Suprapubic skin (tissue), 4 donors: Measurements from ENCODE around the gene OGFOD1. TPM values are rescaled to one million over a fixed set of nuclear protein-coding genes. Genes with fewer than 3 reads are reported as not detected.

Experiments
- DNase-seq, 2 donors: peaks; one replicate each; pipeline ENCODE4 v3.0.0-alpha.2; 2019; ENCODE audit warnings: low spot score in 2 of 2
- H3K27ac ChIP-seq: fragments of 200-600 bp; sonication (generic); one replicate; pipeline ENCODE4 v1.5.1; 2019
- H3K27me3 ChIP-seq: fragments of 200-600 bp; sonication (generic); one replicate; pipeline ENCODE4 v1.5.1; 2019
- H3K36me3 ChIP-seq: fragments of 200-600 bp; sonication (generic); one replicate; pipeline ENCODE4 v1.5.1; 2019
- H3K4me1 ChIP-seq: fragments of 200-600 bp; sonication (generic); one replicate; pipeline ENCODE4 v1.5.1; 2019
- H3K4me3 ChIP-seq: fragments of 200-600 bp; sonication (generic); one replicate; pipeline ENCODE4 v1.5.1; 2019; ENCODE audit warnings: mild to moderate bottlenecking
- H3K9me3 ChIP-seq: fragments of 200-600 bp; sonication (generic); one replicate; pipeline ENCODE4 v1.5.1; 2019
- CTCF ChIP-seq, 2 donors: fragments of 200-600 bp in 1 of 2; fragments of 450-650 bp in 1 of 2; sonication (generic) in 1 of 2; IDR thresholded peaks; one replicate each; pipeline ENCODE4 v1.5.1; 2016 to 2019; ENCODE audit warnings: antibody characterized with exemption in 2 of 2, mild to moderate bottlenecking in 1 of 2, moderate library complexity in 1 of 2
- EP300 ChIP-seq: sonication (generic); formaldehyde crosslinking; IDR thresholded peaks from one replicate; pipeline ENCODE4 v1.6.1; 2017; ENCODE audit warnings: antibody characterized with exemption
- POLR2A ChIP-seq, 2 donors: fragments of 450-650 bp; IDR thresholded peaks; one replicate each; pipeline ENCODE4 v1.6.1; 2017; ENCODE audit warnings: antibody characterized with exemption in 2 of 2, mild to moderate bottlenecking in 2 of 2, moderate library complexity in 2 of 2
- POLR2AphosphoS5 ChIP-seq, 3 donors: sonication (generic); formaldehyde crosslinking; IDR thresholded peaks; one replicate each; pipeline ENCODE4 v1.6.1; 2017; ENCODE audit warnings: antibody characterized with exemption in 3 of 3
- WGBS: methylation state at CpG from one replicate; pipeline ENCODE4 v1.1.5; 2018; 5-methylcytosine and 5-hydroxymethylcytosine counted together
- total RNA-seq, 4 donors: library from RNA; depleted of rRNA; stranded (reverse); fragments of >200 nt; gene quantifications; one replicate each; pipeline ENCODE4 v1.1.0, GENCODE V29; 2016

Gene OGFOD1
- total RNA-seq, 4 donors from 2014 or later: 23.8 to 31.9 (median 25.8) TPM

- no peak for DNase-seq
- H3K4me3 ChIP-seq: no peak overlapping the region
- peaks cover 41% of the 10 kb centered on the region for H3K4me1 ChIP-seq
- TF ChIP-seq CTCF (IDR thresholded peaks at IDR 0.05) (no peak), EP300 (no peak), POLR2A (IDR thresholded peaks at IDR 0.05) (no peak), POLR2AphosphoS5 (IDR thresholded peaks at IDR 0.05) (no peak)
- no peaks in the 10 kb centered on the region for H3K27me3 ChIP-seq
- H3K27ac ChIP-seq: no peak overlapping the region
- H3K9me3 ChIP-seq: no peaks in the 10 kb centered on the region
- WGBS: 79% methylated on average over 8 of the region's 8 CpGs
- H3K36me3 ChIP-seq: no peaks in the 10 kb centered on the region
Measured at GRCh38 chr16:56419740-56420548, 31.4 kb upstream of the OGFOD1 start.

- no peak overlapping the region for H3K27ac ChIP-seq
- TF ChIP-seq CTCF (IDR thresholded peaks at IDR 0.05) (no peak), EP300 (no peak), POLR2AphosphoS5 (IDR thresholded peaks at IDR 0.05) (no peak)
- H3K4me1 ChIP-seq: peaks cover 37% of the 10 kb centered on the region
- H3K27me3 ChIP-seq: no peaks in the 10 kb centered on the region
- H3K9me3 ChIP-seq: no peaks in the 10 kb centered on the region
- no peaks in the 10 kb centered on the region for H3K36me3 ChIP-seq
- H3K4me3 ChIP-seq: no peak overlapping the region
- no peak for DNase-seq
Measured at GRCh38 chr16:56420613-56421012, 30.7 kb upstream of the OGFOD1 start.

GRCh38 chr16:56421313-56421712 lies 30.0 kb upstream of the OGFOD1 start:
- 86% methylated on average over 2 of the region's 2 CpGs for WGBS
- no peak for DNase-seq
- Histone ChIP-seq H3K4me3 (no peak overlapping the region), H3K27ac (no peak overlapping the region), H3K36me3 (no peaks in the 10 kb centered on the region), H3K9me3 (no peaks in the 10 kb centered on the region), H3K4me1 (peaks cover 44% of the 10 kb centered on the region), H3K27me3 (no peaks in the 10 kb centered on the region)
- TF ChIP-seq POLR2AphosphoS5 (IDR thresholded peaks at IDR 0.05) (no peak), EP300 (no peak), POLR2A (IDR thresholded peaks at IDR 0.05) (no peak), CTCF (IDR thresholded peaks at IDR 0.05) (no peak)

- no peaks in the 10 kb centered on the region for H3K27me3 ChIP-seq
- H3K4me3 ChIP-seq: no peak overlapping the region
- H3K27ac ChIP-seq: no peak overlapping the region
- peaks cover 45% of the 10 kb centered on the region for H3K4me1 ChIP-seq
- DNase-seq: no peak
- no peak for TF ChIP-seq POLR2A (IDR thresholded peaks at IDR 0.05)
- TF ChIP-seq POLR2AphosphoS5 (IDR thresholded peaks at IDR 0.05): no peak
- no peak for TF ChIP-seq CTCF (IDR thresholded peaks at IDR 0.05)
- no peak for TF ChIP-seq EP300
- no peaks in the 10 kb centered on the region for H3K9me3 ChIP-seq
- 84% methylated on average over 5 of the region's 5 CpGs for WGBS
- no peaks in the 10 kb centered on the region for H3K36me3 ChIP-seq
Measured at GRCh38 chr16:56421976-56422669, 29.2 kb upstream of the OGFOD1 start.

- Histone ChIP-seq H3K27me3 (no peaks in the 10 kb centered on the region), H3K4me1 (peaks cover 45% of the 10 kb centered on the region), H3K27ac (no peak overlapping the region), H3K4me3 (no peak overlapping the region), H3K9me3 (no peaks in the 10 kb centered on the region), H3K36me3 (no peaks in the 10 kb centered on the region)
- TF ChIP-seq POLR2AphosphoS5 (IDR thresholded peaks at IDR 0.05) (no peak), POLR2A (IDR thresholded peaks at IDR 0.05) (no peak), EP300 (no peak), CTCF (IDR thresholded peaks at IDR 0.05) (no peak)
- 64% methylated on average over 4 of the region's 4 CpGs for WGBS
- DNase-seq: no peak
Measured at GRCh38 chr16:56422896-56423441, 28.4 kb upstream of the OGFOD1 start.
